Lower lobe of right lung (tissue), 2 donors: ENCODE data around the gene CSRP2. TPM values are rescaled to one million over a fixed set of nuclear protein-coding genes. Genes with fewer than 3 reads are reported as not detected.
A peak's percentile ranks its signal among the peaks of the same experiment; 100 is the strongest.

Experiments used
- ATAC-seq, 2 donors: fragments of 200-7000 bp; cut with Tn5 transposase; one replicate each; pipeline ENCODE4 v1.9.1; 2020 to 2022; ENCODE audit warnings: mild to moderate bottlenecking in 2 of 2, moderate library complexity in 2 of 2
- DNase-seq: peaks from one replicate; pipeline ENCODE4 v3.0.0-alpha.2; 2020
- H3K27ac ChIP-seq: fragments of 200-600 bp; one replicate; pipeline ENCODE4 v1.8.0; 2022
- H3K27me3 ChIP-seq: fragments of 200-600 bp; one replicate; pipeline ENCODE4 v1.8.0; 2022; ENCODE audit warnings: low read depth
- H3K36me3 ChIP-seq: fragments of 200-600 bp; one replicate; pipeline ENCODE4 v1.8.0; 2022; ENCODE audit warnings: mild to moderate bottlenecking
- H3K4me1 ChIP-seq: fragments of 200-600 bp; one replicate; pipeline ENCODE4 v1.8.0; 2022
- H3K4me3 ChIP-seq: fragments of 200-600 bp; one replicate; pipeline ENCODE4 v1.8.0; 2022; ENCODE audit warnings: mild to moderate bottlenecking
- H3K9me3 ChIP-seq: fragments of 200-600 bp; one replicate; pipeline ENCODE4 v1.8.0; 2022
- intact Hi-C: fragments of 100-400 bp; cut with DNase I; formaldehyde crosslinking; loops from one replicate; pipeline ENCODE4 v1.11.0; 2022
- long read RNA-seq: library from polyadenylated mRNA; unstranded; transcript quantifications from one replicate; pipeline ENCODE4 v2.0.0, GENCODE V29; 2021
- total RNA-seq: library from RNA; stranded (reverse); fragmentation: NEBNext Ultra II Directional; extraction: Animal tissue kit (Norgen Biotek cat#: 25700); gene quantifications from one replicate; pipeline ENCODE4 v1.2.1, GENCODE V29; 2021
- TF ChIP-seq, protein P1 (sequence below): fragments of 200-600 bp; IDR thresholded peaks from one replicate; pipeline ENCODE4 v1.8.0; 2022; ENCODE audit warnings: antibody characterized with exemption, mild to moderate bottlenecking
- donor health status: DM: no; HTN: yes; CAD: no; lungs with severe emphysema.

Gene CSRP2
- 23.3 TPM for total RNA-seq
- long read RNA-seq, transcript CSRP2-201 (6 exons, 943 nt), result major isoform, 20 of 24 reads
- long read RNA-seq, partial matches to known transcripts, result 0 of 24 reads
- long read RNA-seq, other reads (novel, unspliced or antisense), result 1 of 24 reads

DNA sequence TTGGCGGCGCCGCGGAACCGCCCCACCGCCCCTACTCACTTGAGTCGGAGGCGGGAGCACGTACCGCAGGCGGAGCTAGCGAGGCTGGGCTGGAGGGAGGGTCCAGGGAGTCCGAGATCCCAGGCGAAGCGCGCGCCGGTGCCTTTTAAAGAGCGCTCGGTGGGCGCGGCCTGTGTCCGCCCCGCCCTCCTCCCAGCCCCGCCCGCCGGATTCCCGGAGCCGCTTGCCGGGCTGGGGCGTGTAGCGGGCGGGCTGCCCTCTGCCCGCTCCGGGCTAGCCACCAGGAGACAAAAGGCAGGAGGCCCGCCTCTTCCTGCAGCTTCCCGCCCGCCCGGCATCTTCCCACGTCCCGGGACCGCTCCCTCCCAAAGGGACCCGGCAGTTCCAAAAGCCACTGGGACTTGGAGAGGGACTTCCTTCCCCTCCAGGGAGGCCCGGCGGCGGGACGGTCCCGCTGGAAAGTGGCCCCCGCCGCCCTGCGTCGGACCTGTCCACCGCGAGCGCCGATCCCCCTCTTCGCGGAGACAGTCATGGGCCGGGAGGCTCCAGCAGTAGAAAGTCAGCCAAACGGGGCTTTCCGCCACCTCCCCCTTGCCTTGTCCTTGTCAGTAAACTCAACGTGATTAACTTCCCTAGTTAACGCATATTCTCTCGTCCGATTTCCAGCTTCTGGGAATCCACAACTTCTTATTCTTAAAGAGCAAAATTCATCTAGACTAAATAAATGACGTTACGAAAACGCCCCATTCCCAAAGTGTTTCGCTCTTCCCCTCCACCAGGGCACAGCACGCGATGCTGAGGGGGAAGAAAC is at the start of gene CSRP2:
TSS of gene CSRP2 (minus strand) at position 121 of the 811 bp plus-strand sequence. CDS start 12,759 bp downstream, outside the sequence.
- no peaks in the 10 kb centered on the region for H3K9me3 ChIP-seq
- peak within 1 kb of the TSS; percentile 90 for H3K27ac ChIP-seq
- peak; percentile 97 to 98 for ATAC-seq
- intact Hi-C loops, result no loop called here
- peak within 1 kb of the TSS; percentile 79 for H3K4me3 ChIP-seq
- H3K36me3 ChIP-seq, result no peaks in the 10 kb centered on the region
- peaks cover 17% of the 10 kb centered on the region for H3K4me1 ChIP-seq
- H3K27me3 ChIP-seq, result no peaks in the 10 kb centered on the region
- DNase-seq, result peak; percentile 91
- TF ChIP-seq, protein P1, sequence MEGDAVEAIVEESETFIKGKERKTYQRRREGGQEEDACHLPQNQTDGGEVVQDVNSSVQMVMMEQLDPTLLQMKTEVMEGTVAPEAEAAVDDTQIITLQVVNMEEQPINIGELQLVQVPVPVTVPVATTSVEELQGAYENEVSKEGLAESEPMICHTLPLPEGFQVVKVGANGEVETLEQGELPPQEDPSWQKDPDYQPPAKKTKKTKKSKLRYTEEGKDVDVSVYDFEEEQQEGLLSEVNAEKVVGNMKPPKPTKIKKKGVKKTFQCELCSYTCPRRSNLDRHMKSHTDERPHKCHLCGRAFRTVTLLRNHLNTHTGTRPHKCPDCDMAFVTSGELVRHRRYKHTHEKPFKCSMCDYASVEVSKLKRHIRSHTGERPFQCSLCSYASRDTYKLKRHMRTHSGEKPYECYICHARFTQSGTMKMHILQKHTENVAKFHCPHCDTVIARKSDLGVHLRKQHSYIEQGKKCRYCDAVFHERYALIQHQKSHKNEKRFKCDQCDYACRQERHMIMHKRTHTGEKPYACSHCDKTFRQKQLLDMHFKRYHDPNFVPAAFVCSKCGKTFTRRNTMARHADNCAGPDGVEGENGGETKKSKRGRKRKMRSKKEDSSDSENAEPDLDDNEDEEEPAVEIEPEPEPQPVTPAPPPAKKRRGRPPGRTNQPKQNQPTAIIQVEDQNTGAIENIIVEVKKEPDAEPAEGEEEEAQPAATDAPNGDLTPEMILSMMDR, result peak; percentile 18

DNA sequence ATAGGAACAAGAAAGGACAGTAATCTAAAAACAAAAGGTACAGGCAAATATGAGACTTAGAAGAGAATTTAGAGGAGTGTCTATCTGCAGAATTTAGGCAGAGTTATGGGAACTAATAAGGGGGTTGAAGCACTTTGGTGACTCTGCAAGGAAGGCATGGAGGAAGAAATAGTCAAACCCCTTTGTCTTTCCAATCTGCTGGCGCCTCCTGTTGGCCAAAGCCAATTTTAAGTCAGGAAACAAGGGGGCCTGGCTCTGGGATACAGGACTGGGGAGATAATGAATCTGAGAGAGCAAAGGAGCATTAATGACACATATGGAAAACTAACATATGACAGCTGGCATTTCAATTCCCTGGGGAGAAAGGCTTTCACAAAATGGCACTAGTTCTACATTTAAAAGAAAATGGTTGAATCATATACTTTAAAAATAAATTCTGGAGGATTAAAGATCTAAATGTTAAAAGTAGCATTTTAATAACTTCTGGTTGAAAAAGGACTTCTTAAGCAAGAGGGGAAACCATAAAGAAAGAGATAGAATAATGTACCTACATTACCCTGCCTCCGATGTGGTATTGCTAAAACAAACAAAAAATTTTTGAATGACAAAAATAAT is 48.5 kb upstream of the CSRP2 start:
- DNase-seq (no peak), ATAC-seq (no peak)
- no peaks in the 10 kb centered on the region for H3K36me3 ChIP-seq
- H3K4me3 ChIP-seq, result no peak overlapping the region
- no peak overlapping the region for H3K27ac ChIP-seq
- H3K27me3 ChIP-seq, result no peaks in the 10 kb centered on the region
- TF ChIP-seq, protein P1, result peak; percentile 40
- H3K4me1 ChIP-seq, result no peaks in the 10 kb centered on the region
- no peaks in the 10 kb centered on the region for H3K9me3 ChIP-seq
- intact Hi-C loops, result no loop called here

DNA sequence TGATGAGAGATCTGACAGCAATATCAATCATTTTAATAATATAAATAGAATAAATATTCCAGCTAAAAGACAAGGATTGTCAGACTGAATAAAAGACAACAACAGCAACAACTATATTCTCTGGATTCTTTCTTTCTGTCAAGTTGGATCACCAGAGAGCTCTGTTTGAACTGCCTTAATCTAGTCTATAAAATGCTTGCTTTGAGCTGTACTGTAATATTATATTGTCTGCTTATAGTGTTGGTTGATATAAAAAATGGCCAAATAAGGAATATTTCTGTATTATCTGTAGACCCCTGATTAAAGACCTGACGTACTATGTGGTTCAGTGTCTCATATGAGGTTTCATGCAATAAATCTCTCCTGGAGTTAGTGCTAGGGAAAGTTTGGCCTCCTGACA is 46.3 kb upstream of the CSRP2 start:
- intact Hi-C loops, result no loop called here
- no peaks in the 10 kb centered on the region for H3K36me3 ChIP-seq
- TF ChIP-seq, protein P1, result no peak
- H3K27me3 ChIP-seq, result no peaks in the 10 kb centered on the region
- no peak for ATAC-seq
- H3K4me1 ChIP-seq, result no peaks in the 10 kb centered on the region
- no peak overlapping the region for H3K4me3 ChIP-seq
- no peak overlapping the region for H3K27ac ChIP-seq
- H3K9me3 ChIP-seq, result no peaks in the 10 kb centered on the region
- DNase-seq, result no peak

DNA sequence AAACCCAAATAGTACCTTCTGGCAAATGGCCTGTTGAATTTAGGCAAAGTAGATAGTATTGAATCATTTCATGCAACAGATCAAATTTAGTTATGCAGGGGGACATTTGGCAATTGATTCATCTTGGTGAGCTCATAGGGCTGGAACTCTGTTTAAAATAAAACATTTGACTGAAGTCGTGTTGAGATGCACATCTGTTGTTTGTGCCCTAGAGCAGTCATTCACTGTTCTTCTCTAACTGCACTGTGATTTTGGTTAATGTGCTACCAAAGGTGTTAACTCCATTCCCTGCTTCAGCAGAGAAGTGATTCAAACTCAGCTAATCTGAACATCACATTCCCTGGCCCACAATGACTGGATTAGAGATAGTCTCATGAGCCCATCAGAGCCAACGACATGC is 44.0 kb upstream of the CSRP2 start:
- no peak overlapping the region for H3K27ac ChIP-seq
- H3K4me1 ChIP-seq, result no peaks in the 10 kb centered on the region
- no peak for ATAC-seq
- intact Hi-C loops, result no loop called here
- H3K36me3 ChIP-seq, result no peaks in the 10 kb centered on the region
- no peak for DNase-seq
- H3K27me3 ChIP-seq, result no peaks in the 10 kb centered on the region
- H3K9me3 ChIP-seq, result no peaks in the 10 kb centered on the region
- TF ChIP-seq, protein P1, result no peak
- no peak overlapping the region for H3K4me3 ChIP-seq

DNA sequence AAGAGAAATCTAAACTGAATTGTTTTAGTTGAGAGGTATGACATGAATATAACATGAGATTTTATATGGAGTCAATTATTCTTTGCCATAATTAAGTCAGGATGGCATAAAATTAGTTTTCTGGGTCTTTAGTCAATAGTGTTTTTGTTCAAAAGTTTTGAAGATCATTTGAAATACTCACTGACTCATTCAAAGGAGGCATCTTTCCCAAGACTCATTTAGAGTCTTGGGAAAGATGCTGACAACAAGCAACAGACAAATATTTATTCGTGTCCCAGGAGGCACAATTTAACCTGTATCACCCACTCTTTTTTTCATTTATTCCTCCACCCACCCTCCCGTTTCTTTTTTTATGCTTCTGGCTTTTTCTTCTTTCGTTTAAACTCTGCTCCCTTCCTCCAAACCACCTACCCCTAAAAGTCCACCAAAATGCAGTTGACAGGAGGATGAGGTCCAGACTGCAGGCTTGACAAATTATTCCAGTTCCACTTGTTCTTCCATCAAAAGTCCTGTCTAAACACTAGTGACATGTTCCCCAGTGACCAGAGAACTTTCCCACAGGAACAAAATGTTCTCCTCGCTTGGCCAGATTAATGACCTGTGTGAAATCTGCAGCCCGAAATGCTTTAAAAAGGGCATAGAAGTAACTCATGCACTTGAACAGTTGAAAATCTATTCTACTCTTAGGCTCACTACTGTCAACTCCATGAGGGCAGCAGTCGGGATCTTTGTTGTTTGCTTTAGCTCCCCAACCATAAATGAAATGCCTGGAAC is 43.3 kb upstream of the CSRP2 start:
- H3K27ac ChIP-seq, result no peak overlapping the region
- no peaks in the 10 kb centered on the region for H3K27me3 ChIP-seq
- intact Hi-C loops, result no loop called here
- H3K36me3 ChIP-seq, result no peaks in the 10 kb centered on the region
- TF ChIP-seq, protein P1, result no peak
- no peak overlapping the region for H3K4me3 ChIP-seq
- H3K9me3 ChIP-seq, result no peaks in the 10 kb centered on the region
- ATAC-seq (no peak), DNase-seq (no peak)
- H3K4me1 ChIP-seq, result no peaks in the 10 kb centered on the region
